K562 (cell line): ENCODE data around the gene CDK14. TPM values are rescaled to one million over a fixed set of nuclear protein-coding genes. Genes with fewer than 3 reads are reported as not detected.
A peak's percentile ranks its signal among the peaks of the same experiment; 100 is the strongest.

Source experiments
- ATAC-seq: fragments of 200-7000 bp; cut with Tn5 transposase; 3 replicates; pipeline ENCODE4 v1.9.1; 2020; ENCODE audit warnings: moderate library complexity
- BruUV-seq: library from RNA; stranded (reverse); fragments of 400-500 nt; replicated peaks from 2 replicates; lab custom pipeline; 2021; lab: Mats Ljungman, UMichigan
- CTCF ChIA-PET: fragments of 300-600 bp; formaldehyde crosslinking; extraction: SDS; loops from one replicate; lab custom pipeline; 2021; ENCODE audit warnings: low intra/inter-chr PET ratio; lab: Yijun Ruan, JAX
- POLR2A ChIA-PET: fragments of 300-600, 350-650 bp; sonication (Branson Sonifier 250); formaldehyde crosslinking; extraction: SDS; loops from one replicate; lab custom pipeline; 2021; ENCODE audit warnings: antibody characterized with exemption, inconsistent platforms; lab: Yijun Ruan, JAX
- DNase-seq, 4 experiments: peaks; one replicate each; pipeline versions ENCODE4 v3.0.0 to v3.0.0-alpha.2; 2011 to 2018; ENCODE audit warnings: low spot score in 3 of 4, mixed read lengths in 3 of 4; ENCODE audit errors: extremely low read depth in 1 of 4
- FAIRE-seq: peaks from 2 replicates; lab custom pipeline; 2011; peaks lifted over from hg19 to GRCh38; lab: Jason Lieb, UNC
- H2AFZ ChIP-seq: 2 replicates; pipeline ENCODE4 v1.6.0; 2011; ENCODE audit warnings: low read depth, low read length, control low read depth, inconsistent platforms
- H3K27ac ChIP-seq: fragments of 200-600 bp; 3 replicates; pipeline ENCODE4 v1.8.0; 2011; ENCODE audit warnings: low read depth, mild to moderate bottlenecking, control low read depth, inconsistent platforms, low read length, moderate library complexity, mixed read lengths; ENCODE audit errors: extremely low read depth
- H3K27me3 ChIP-seq, 2 experiments: fragments of 300-600 bp in 1 of 2; 2 replicates in 1 of 2; 3 replicates in 1 of 2; pipeline versions ENCODE4 v1.6.0 to v1.8.0; 2011; ENCODE audit warnings: inconsistent platforms in 2 of 2, low read length in 2 of 2, mild to moderate bottlenecking in 1 of 2, mixed read lengths in 1 of 2, moderate library complexity in 1 of 2; ENCODE audit not compliant: control insufficient read depth in 2 of 2, insufficient read depth in 2 of 2
- H3K36me3 ChIP-seq: fragments of 300-600 bp; 3 replicates; pipeline ENCODE4 v1.8.0; 2011; ENCODE audit warnings: mild to moderate bottlenecking, low read length, inconsistent platforms; ENCODE audit not compliant: control insufficient read depth, insufficient read depth
- H3K4me1 ChIP-seq, 2 experiments: fragments of 200-600 bp in 1 of 2; replicated peaks in 1 of 2; 2 replicates in 1 of 2; 3 replicates in 1 of 2; pipeline versions ENCODE4 v1.5.1 to v1.8.0; 2011; ENCODE audit warnings: inconsistent platforms in 2 of 2, low read length in 2 of 2, mild to moderate bottlenecking in 1 of 2, mixed read lengths in 1 of 2, moderate library complexity in 1 of 2; ENCODE audit not compliant: control insufficient read depth in 2 of 2, insufficient read depth in 2 of 2
- H3K4me2 ChIP-seq: 2 replicates; pipeline ENCODE4 v1.6.1; 2011; ENCODE audit warnings: low read length, control low read depth, inconsistent platforms, mixed read lengths; ENCODE audit not compliant: insufficient read depth
- H3K4me3 ChIP-seq: fragments of 200-600 bp; sonication (generic), shearing (Covaris generic); 2 replicates; pipeline ENCODE4 v1.5.1; 2016; ENCODE audit warnings: control low read depth, inconsistent platforms
- H3K79me2 ChIP-seq: fragments of 200-600 bp; 3 replicates; pipeline ENCODE4 v1.8.0; 2011; ENCODE audit warnings: low read length, inconsistent platforms; ENCODE audit not compliant: control insufficient read depth, insufficient read depth
- H3K9ac ChIP-seq, 2 experiments: 2 replicates each; pipeline versions ENCODE4 v1.6.0 to v1.6.1; 2011; ENCODE audit warnings: low read depth in 2 of 2, low read length in 2 of 2, control low read depth in 1 of 2, inconsistent platforms in 1 of 2, mild to moderate bottlenecking in 1 of 2, mixed read lengths in 1 of 2; ENCODE audit not compliant: insufficient read depth in 1 of 2
- H3K9me1 ChIP-seq: one replicate; pipeline ENCODE4 v1.6.0; 2011; ENCODE audit warnings: inconsistent platforms, mild to moderate bottlenecking, low read length, moderate library complexity; ENCODE audit not compliant: control insufficient read depth, insufficient read depth
- H3K9me3 ChIP-seq: replicated peaks from 2 replicates; pipeline ENCODE4 v1.5.1; 2011; ENCODE audit warnings: low read depth, low read length, inconsistent platforms; ENCODE audit not compliant: control insufficient read depth, insufficient read depth
- H4K20me1 ChIP-seq: replicated peaks from 2 replicates; pipeline ENCODE4 v1.6.1; 2011; ENCODE audit warnings: low read length, inconsistent platforms, mixed read lengths; ENCODE audit not compliant: control insufficient read depth, insufficient read depth
- ETV1 ChIP-seq: fragments of 450-650 bp; conservative IDR thresholded peaks from 2 replicates; pipeline ENCODE4 v1.6.1; 2016; ENCODE audit warnings: missing genetic modification characterization, control low read depth, low read depth, missing compliant biosample characterization
- FOXP1 ChIP-seq: sonication (generic); formaldehyde crosslinking; IDR thresholded peaks from 2 replicates; pipeline ENCODE4 v1.8.0; 2022; ENCODE audit warnings: mild to moderate bottlenecking, missing genetic modification reagents
- GABPA ChIP-seq: fragments of 200-800 bp; sonication (Bioruptor generic); conservative IDR thresholded peaks from 2 replicates; pipeline ENCODE4 v1.6.1; 2016; ENCODE audit warnings: low read depth, missing genetic modification characterization, missing compliant biosample characterization
- GABPB2 ChIP-seq: fragments of 250-450 bp; sonication (Bioruptor Pico); conservative IDR thresholded peaks from 2 replicates; pipeline ENCODE4 v1.5.1; 2021; ENCODE audit warnings: mild to moderate bottlenecking
- ILF3 ChIP-seq: fragments of 450-650 bp; IDR thresholded peaks from 2 replicates; pipeline ENCODE4 v1.6.1; 2018; ENCODE audit warnings: antibody characterized with exemption, mild to moderate bottlenecking, moderate library complexity, borderline replicate concordance
- MECOM ChIP-seq: fragments of 250-450 bp; sonication (Bioruptor Pico); IDR thresholded peaks from 2 replicates; pipeline ENCODE4 v1.8.0; 2022; ENCODE audit warnings: inconsistent platforms
- NFRKB ChIP-seq: fragments of 450-650 bp; IDR thresholded peaks from 2 replicates; pipeline ENCODE4 v1.6.1; 2016; ENCODE audit warnings: low read depth
- NFXL1 ChIP-seq: fragments of 450-650 bp; formaldehyde crosslinking; IDR thresholded peaks from 2 replicates; pipeline ENCODE4 v1.4.0; 2021; ENCODE audit warnings: mild to moderate bottlenecking
- RBM25 ChIP-seq: fragments of 200-400 bp; formaldehyde crosslinking; IDR thresholded peaks from 2 replicates; pipeline ENCODE4 v1.6.1; 2018; ENCODE audit warnings: low read length, low read depth, moderate library complexity; ENCODE audit not compliant: severe bottlenecking
- SPI1 ChIP-seq: IDR thresholded peaks from 2 replicates; pipeline ENCODE4 v1.6.1; 2011; ENCODE audit warnings: low read depth, low read length, control low read depth, borderline replicate concordance
- XRCC5 ChIP-seq: fragments of 200-400 bp; formaldehyde crosslinking; IDR thresholded peaks from 2 replicates; pipeline ENCODE4 v1.6.1; 2017; ENCODE audit warnings: low read depth, mild to moderate bottlenecking, low read length
- ZBTB34 ChIP-seq: fragments of 250-450 bp; sonication (Bioruptor Pico); IDR thresholded peaks from 2 replicates; pipeline ENCODE4 v1.8.0; 2021; ENCODE audit warnings: mild to moderate bottlenecking, moderate library complexity
- ZNF384 ChIP-seq: IDR thresholded peaks from 2 replicates; pipeline ENCODE4 v1.6.1; 2012; ENCODE audit warnings: low read depth, low read length, improper control_type of control experiment
- ZNF778 ChIP-seq: fragments of 450-650 bp; formaldehyde crosslinking; IDR thresholded peaks from 2 replicates; pipeline ENCODE4 v1.4.0; 2020; ENCODE audit warnings: mild to moderate bottlenecking, moderate library complexity
- WGBS: fragments of 100-300 bp; shearing (Covaris generic); methylation state at CpG from one replicate; pipeline ENCODE4 v1.1.6; 2016; ENCODE audit warnings: low coverage, mixed read lengths; ENCODE audit not compliant: insufficient coverage; ENCODE audit errors: missing lambda C conversion rate; 5-methylcytosine and 5-hydroxymethylcytosine counted together
- in situ Hi-C: fragments of 300-500 bp; cut with MboI; formaldehyde crosslinking; loops from 4 replicates; pipeline ENCODE4 v1.15.0; 2018; ENCODE audit warnings: inconsistent platforms, mixed read lengths
- intact Hi-C: fragments of 100-400 bp; cut with micrococcal nuclease; formaldehyde crosslinking; loops from 2 replicates; pipeline ENCODE4 v1.14.2; 2022
- polyA plus RNA-seq, 8 experiments: library from polyadenylated mRNA; depleted of rRNA in 4 of 8; stranded (reverse) in 5 of 8; unstranded in 3 of 8; fragments of >200 nt; fragmentation: Nextera tagmentation in 2 of 8; fragmentation: Illumina TruSeq in 1 of 8; extraction: Ambion mirVana in 2 of 8; extraction: Trizol in 1 of 8; gene quantifications; 2 replicates each; pipeline versions ENCODE4 v1.2.1 to v1.2.3, GENCODE V29; 2011 to 2014; ENCODE audit warnings: inconsistent platforms in 1 of 8, missing spikeins in 1 of 8
- total RNA-seq, 7 experiments: library from RNA; depleted of rRNA in 6 of 7; stranded (reverse); fragments of >200 nt in 6 of 7; fragmentation: Illumina TruSeq in 2 of 7; extraction: Trizol in 2 of 7; gene quantifications; 2 replicates each; pipeline versions ENCODE4 v1.2.1 to v1.2.3, GENCODE V29; 2011 to 2021; ENCODE audit warnings: low replicate concordance in 1 of 7
- TF ChIP-seq, protein P1 (sequence below), 2 experiments: fragments of 200-800 bp in 1 of 2; sonication (Bioruptor generic) in 1 of 2; sonication (generic) in 1 of 2; formaldehyde crosslinking in 1 of 2; IDR thresholded peaks in 1 of 2; conservative IDR thresholded peaks in 1 of 2; 2 replicates each; pipeline versions ENCODE4 v1.5.0 to v1.6.1; 2016 to 2020; ENCODE audit warnings: missing compliant biosample characterization in 1 of 2, missing genetic modification characterization in 1 of 2, missing genetic modification reagents in 1 of 2

The CDK14 gene
- total and polyA plus RNA-seq, 9 of the 15 experiments (the other 6 are each of a cell fraction or from before 2014, with no cell fraction given), result 0.03 to 0.91 (median 0.16) TPM

GRCh38 chr7:91093181-91093580, 497.1 kb downstream of the CDK14 start:
- Histone ChIP-seq H3K4me1 (no peaks in the 10 kb centered on the region), H3K9ac (no peak overlapping the region), H3K4me3 (no peak overlapping the region), H3K27me3 (no peaks in the 10 kb centered on the region; a peak in 1 of 5 replicates), H3K79me2 (no peaks in the 10 kb centered on the region), H3K9me1 (no peaks in the 10 kb centered on the region), H3K36me3 (no peaks in the 10 kb centered on the region), H4K20me1 (no peaks in the 10 kb centered on the region), H2AFZ (no peak overlapping the region), H3K27ac (no peak overlapping the region), H3K4me2 (no peak overlapping the region), H3K9me3 (no peaks in the 10 kb centered on the region)
- in situ Hi-C loops (no loop called here), intact Hi-C loops (loop anchor here (5.0 kb wide), 1 partner anchor 199 kb away; no protein-coding TSS in a partner anchor)
- no peak for DNase-seq
- POLR2A ChIA-PET, result no interaction called here
- FAIRE-seq, result no peak
- CTCF ChIA-PET, result no interaction called here
- BruUV-seq, result no TSS peak
- 3% methylated on average over 3 of the region's 3 CpGs for WGBS
- no peak for ATAC-seq
- TF ChIP-seq SPI1, result peak; percentile 78
- TF ChIP-seq NFXL1 (CRISPR knock-in tag), result no peak

DNA sequence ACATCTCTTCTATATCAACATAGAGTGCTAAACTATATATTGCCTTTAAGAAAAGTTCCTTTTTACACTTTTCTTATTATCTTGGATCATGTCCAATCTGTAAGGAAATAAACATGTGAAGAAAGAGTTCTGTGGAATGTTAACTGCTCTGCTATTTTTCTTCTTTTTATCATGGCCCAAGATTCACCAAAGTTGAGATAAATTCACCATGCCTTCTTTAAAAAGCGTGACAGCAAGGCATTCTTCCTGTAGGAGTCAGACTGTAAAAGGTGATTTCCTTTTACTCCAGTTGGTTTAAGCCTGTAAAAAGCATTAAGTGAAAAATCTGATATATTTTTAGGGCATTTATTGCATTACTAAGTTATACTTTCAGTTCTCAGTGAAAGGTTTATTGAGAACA, 502.4 kb downstream of the CDK14 start:
- Histone ChIP-seq H3K79me2 (no peaks in the 10 kb centered on the region), H3K9me1 (no peaks in the 10 kb centered on the region), H4K20me1 (no peaks in the 10 kb centered on the region), H3K9ac (no peak overlapping the region), H3K4me2 (no peak overlapping the region), H3K36me3 (no peaks in the 10 kb centered on the region), H3K4me3 (no peak overlapping the region), H3K4me1 (no peaks in the 10 kb centered on the region), H3K27ac (no peak overlapping the region), H3K9me3 (no peaks in the 10 kb centered on the region), H2AFZ (no peak overlapping the region), H3K27me3 (no peaks in the 10 kb centered on the region; a peak in 1 of 5 replicates)
- FAIRE-seq (no peak), ATAC-seq (no peak), DNase-seq (no peak)
- POLR2A ChIA-PET, result no interaction called here
- intact Hi-C loops, result no loop called here
- CTCF ChIA-PET, result no interaction called here
- BruUV-seq, result no TSS peak
- 4% methylated on average over 1 of the region's 1 CpG for WGBS
- in situ Hi-C loops, result no loop called here
- TF ChIP-seq ILF3 (no peak), NFRKB (no peak), GABPB2 (no peak), MECOM (no peak), FOXP1 (CRISPR knock-in tag) (no peak), RBM25 (no peak), XRCC5 (no peak), ETV1 (no peak), SPI1 (no peak), ZNF384 (no peak), ZBTB34 (CRISPR knock-in tag) (no peak), ZNF778 (CRISPR knock-in tag) (no peak), GABPA (tag) (no peak)
- TF ChIP-seq, protein P1, sequence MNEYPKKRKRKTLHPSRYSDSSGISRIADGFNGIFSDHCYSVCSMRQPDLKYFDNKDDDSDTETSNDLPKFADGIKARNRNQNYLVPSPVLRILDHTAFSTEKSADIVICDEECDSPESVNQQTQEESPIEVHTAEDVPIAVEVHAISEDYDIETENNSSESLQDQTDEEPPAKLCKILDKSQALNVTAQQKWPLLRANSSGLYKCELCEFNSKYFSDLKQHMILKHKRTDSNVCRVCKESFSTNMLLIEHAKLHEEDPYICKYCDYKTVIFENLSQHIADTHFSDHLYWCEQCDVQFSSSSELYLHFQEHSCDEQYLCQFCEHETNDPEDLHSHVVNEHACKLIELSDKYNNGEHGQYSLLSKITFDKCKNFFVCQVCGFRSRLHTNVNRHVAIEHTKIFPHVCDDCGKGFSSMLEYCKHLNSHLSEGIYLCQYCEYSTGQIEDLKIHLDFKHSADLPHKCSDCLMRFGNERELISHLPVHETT (CRISPR knock-in tag; conservative IDR thresholded peaks at IDR 0.05 in 1 of 2, IDR thresholded peaks at IDR 0.05 in 1 of 2), result no peak
